Retina (tissue), 1 donor: ENCODE results near the gene CBARP.
A peak's percentile ranks its signal among the peaks of the same experiment; 100 is the strongest.

Experiments used
- DNase-seq: peaks from one replicate; pipeline ENCODE4 v3.0.0-alpha.2; 2016

CBARP gene

DNA sequence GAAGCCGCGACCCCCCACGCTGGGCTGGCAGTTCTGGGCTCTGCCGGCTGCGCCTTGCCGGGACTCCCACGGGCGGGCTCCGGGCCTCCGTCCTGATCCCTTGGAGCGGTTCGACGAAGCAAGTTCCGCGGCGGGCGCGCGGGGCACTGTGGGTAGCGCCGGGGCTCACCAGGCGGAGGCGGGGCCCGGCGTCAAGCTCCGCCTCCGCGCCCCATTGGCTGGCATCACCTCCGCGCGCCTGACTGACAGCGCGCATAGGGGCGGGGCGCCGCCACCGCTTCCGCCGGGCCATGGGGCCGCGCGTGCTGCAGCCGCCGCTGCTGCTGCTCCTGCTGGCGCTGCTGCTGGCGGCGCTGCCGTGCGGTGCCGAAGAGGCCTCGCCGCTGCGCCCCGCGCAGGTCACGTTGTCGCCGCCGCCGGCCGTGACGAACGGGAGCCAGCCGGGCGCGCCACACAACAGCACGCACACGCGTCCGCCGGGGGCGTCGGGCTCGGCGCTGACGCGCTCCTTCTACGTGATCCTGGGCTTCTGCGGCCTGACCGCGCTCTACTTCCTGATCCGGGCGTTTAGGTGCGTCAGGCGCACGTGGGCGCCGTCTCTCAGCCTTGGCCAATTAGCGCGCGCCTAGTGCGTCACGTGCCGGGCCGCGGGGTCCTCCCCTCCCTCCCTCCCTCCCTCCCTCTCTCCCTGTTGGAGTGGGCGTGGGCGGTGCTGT lies 37.6 kb upstream of the CBARP start, which contains the start of gene FAM174C:
Gene FAM174C (plus strand): TSS at position 271 of the 716 bp plus-strand sequence. CDS start 20 bp downstream, at position 291.
- DNase-seq = peak; percentile 95

DNA sequence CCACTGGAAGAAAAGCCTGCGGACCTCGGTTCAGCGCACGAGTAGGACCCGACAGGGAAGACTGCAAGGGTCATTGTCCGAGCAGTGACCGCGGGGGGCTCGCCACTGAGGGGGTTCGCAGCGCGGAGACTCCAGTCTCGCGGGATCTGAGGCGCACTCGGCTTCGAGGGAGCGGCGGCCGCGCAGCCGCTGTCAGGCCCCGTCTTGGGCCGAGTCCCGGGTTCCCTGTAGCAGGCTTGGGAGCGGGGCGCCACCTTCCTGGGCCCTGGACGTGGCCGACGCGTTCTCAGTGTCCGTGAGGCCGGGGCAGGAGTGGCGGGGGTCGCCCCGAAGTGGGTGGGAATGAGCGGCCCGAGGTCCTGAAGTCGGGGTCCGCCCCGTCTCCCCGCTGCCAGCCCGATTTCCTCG lies 37.1 kb upstream of the CBARP start:
- DNase-seq = no peak

DNA sequence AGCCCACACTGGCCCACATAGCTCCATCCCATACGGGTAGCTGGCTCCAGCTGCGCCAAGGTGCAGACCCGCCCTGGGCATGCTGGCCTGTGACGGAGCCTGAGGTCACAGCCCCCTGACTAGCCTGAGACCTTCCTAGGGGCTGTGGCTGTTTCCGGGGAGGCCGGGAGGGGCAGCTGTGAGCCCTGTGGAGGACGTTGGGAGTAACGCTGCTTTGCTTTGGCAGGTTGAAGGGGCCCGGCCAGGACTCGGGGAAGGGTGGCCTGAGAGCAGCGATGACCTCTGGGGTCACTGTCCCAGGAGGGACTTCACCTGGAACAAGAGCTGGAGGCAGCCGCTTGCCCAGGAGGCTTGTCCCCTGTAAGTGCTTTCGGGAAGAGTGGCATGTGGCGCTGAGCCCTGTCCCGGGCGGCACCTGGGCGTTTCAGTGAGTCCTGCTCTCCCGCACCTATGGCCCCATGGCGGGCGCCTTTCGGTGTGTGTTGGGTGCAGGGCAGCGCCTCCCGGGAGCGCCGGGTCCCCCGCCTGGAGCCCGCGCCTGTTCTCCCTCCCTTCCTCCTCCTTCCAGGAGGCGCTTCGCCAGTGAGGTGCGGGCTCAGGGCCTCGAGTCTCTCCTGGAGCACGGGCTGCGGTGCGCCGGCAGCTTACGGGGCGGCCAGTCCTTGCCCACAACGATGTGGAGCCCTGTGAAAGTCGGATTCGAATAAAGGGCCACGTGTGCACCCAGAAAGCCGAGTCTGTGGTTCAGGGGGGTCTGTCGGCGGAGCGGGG lies 36.5 kb upstream of the CBARP start:
- DNase-seq = no peak

DNA sequence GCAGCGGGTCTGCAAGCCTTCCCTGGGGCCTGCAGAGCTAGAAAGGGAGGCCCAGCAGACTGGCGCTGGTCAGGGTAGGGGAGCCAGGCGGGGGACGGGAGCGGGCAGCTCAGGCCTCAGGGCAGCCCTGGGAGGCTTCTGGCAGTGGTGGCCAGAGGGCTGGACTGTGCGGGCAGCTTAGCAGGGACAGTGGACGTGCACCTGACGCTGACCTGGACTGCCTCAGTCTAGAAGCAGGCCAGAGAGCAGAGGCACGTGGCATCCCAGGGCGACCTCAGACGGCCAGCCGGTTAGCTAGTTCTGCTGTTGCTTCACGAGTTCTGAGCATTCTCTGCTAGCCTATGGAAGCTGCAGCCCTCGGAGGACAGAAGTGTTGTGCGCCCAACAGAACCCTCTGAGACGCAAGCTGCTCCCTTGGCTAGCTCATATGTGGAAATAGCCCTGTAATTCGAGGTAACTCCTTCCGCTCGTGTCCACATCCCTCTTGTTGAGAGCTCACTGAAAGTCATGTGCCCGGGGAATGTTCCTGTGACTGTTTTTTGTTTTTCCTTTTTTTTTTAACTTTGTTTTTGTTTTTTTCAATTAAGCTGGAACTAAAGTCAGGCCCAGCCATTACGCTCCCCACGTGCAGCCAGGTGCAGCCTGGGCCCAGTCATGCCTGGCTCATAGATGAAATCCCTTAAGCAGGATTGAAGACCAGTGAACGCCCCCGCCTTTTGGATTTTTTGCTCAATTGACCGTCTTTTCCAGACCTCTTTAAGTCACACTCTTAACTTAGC lies 35.6 kb upstream of the CBARP start:
- DNase-seq = no peak

DNA sequence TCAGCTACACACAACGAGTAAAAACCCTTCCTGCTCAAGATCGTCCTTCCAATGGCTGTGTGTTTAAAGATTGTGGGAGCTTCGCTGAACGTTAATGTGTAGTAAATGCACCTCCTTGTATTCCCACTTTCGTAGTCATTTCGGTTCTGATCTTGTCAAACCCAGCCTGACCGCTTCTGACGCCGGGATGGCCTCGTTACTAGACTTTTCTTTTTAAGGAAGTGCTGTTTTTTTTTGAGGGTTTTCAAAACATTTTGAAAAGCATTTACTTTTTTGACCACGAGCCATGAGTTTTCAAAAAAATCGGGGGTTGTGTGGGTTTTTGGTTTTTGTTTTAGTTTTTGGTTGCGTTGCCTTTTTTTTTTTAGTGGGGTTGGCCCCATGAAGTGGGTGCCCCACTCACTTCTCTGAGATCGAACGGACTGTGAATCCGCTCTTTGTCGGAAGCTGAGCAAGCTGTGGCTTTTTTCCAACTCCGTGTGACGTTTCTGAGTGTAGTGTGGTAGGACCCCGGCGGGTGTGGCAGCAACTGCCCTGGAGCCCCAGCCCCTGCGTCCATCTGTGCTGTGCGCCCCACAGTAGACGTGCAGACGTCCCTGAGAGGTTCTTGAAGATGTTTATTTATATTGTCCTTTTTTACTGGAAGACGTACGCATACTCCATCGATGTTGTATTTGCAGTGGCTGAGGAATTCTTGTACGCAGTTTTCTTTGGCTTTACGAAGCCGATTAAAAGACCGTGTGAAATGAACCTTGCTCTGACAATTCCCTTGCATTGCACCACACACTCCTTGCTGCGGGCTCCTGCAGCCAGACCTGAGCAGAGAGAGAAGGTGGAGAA lies 34.8 kb upstream of the CBARP start:
- no peak for DNase-seq

DNA sequence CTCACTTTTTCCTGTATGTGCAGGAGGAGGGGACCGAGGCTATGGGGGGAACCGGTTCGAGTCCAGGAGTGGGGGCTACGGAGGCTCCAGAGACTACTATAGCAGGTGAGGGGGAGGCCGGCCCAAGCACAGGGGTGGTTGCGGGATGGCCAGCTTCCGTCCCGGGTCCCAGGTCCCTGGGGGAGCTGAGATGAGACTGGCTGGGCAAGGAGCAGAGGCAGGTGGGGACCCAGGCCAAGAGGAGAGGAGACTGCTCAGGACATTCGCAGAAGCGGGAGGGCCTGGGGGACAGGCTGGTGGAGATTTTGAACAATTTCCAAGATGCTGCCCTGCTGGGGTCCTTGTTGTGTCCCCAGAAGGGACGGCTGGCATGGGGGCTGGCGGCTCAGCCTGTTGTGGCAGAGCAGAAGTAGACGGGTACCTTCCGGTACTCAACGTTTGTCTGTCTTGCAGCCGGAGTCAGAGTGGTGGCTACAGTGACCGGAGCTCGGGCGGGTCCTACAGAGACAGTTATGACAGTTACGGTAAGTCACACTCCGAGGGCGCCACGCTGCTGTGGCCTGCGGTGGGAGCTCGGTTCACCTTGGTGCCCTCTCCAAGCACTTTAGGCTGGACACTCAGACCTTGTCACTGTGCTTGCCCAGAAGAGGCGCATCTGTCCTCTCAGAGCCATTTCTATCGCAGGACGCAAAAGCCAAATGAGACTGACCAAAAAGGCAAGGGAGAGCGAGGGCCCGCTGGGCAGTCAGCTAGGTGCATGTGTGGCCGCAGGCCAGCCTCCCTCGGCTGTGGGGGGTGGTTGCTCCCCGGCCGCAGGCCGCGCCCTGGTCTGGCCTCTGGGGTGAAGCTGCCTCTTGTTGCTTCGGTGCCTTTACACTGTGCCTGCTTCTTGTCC lies 34.0 kb upstream of the CBARP start:
- DNase-seq = no peak

DNA sequence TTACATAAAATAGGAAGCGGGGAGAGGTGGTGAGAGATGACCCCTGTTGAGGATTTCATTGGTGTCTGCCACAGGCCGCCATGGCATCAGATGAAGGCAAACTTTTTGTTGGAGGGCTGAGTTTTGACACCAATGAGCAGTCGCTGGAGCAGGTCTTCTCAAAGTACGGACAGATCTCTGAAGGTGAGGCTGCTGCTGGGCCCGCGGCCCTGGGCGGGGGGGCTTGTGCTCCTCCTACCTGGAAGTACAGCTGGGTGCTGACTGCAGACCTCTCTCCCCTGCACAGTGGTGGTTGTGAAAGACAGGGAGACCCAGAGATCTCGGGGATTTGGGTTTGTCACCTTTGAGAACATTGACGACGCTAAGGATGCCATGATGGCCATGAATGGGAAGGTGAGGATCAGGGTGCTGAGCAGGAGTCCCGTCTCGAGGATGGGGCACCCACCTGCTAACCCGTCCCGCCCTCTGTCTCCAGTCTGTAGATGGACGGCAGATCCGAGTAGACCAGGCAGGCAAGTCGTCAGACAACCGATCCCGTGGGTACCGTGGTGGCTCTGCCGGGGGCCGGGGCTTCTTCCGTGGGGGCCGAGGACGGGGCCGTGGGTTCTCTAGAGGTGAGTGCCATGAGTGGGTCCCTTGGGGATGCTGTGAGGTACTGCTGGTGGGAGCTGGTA lies 33.2 kb upstream of the CBARP start:
- DNase-seq = no peak

GRCh38 chr19:1270213-1270853 lies 32.5 kb upstream of the CBARP start:
- DNase-seq = no peak

DNA sequence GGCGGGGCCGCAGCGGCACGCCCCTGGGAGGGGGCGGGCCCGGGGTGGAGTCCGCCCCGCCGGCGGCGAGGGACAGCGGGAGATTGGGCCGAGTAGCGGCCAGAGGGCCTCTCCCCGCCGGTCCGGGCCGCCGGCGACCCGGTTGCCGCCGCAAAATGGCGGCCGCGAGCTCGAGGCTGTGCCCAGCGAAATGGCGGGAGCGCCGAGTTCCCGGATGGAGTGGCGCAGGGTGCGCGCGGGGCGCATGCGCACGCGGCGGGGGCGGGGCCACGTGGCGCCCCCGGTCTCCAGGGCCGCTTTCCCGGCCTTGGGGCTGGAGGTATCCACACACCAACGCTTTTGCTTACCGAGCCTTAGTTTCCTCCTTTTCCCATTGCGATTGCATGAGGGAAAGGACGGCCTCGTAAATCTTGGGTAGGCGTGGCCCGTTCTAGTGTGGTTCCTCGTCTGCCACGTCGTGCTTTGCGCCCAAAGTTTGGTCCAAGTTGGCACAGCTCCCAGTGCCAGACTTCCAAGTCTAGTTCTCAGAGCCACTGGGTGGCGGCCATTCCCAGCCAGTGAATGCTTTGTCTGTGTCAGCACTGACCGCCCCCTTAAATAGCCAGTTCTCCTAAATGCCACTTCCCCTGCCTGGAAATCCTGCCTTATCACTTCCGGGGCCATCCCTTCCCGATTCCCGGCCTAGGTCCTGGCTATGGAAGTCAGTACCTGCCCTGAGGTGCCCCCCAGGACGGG lies 31.8 kb upstream of the CBARP start:
- DNase-seq = peak; percentile 93

DNA sequence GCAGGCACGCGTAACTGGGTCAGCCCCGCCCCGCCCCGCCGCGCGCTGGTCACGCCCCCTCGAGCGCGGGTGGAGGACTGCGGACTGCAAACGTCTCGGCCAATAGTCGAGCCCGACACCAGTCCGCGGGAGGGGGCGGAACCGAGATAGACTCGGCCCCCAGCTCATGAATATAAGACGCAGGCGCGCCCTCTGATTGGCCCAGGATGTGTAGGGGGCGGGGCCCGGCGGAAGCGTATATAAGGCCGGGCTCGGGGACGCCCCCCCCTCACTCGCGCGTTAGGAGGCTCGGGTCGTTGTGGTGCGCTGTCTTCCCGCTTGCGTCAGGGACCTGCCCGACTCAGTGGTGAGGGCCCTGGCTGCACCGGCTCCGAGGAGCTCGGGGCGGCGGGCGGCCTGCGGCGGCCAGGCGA lies 31.3 kb upstream of the CBARP start, which contains the start of gene CIRBP:
Gene CIRBP (plus strand): TSS at position 268 of the 413 bp plus-strand sequence. CDS start 1,602 bp downstream, outside the sequence.
- peak; percentile 97 for DNase-seq

- no peak for DNase-seq
Measured at GRCh38 chr19:1268226-1269064, 30.6 kb upstream of the CBARP start.

GRCh38 chr19:1267477-1268225 lies 29.8 kb upstream of the CBARP start:
- DNase-seq = peak; percentile 66

- DNase-seq = peak; percentile 93
Measured at GRCh38 chr19:1266916-1267476, 29.2 kb upstream of the CBARP start.

DNA sequence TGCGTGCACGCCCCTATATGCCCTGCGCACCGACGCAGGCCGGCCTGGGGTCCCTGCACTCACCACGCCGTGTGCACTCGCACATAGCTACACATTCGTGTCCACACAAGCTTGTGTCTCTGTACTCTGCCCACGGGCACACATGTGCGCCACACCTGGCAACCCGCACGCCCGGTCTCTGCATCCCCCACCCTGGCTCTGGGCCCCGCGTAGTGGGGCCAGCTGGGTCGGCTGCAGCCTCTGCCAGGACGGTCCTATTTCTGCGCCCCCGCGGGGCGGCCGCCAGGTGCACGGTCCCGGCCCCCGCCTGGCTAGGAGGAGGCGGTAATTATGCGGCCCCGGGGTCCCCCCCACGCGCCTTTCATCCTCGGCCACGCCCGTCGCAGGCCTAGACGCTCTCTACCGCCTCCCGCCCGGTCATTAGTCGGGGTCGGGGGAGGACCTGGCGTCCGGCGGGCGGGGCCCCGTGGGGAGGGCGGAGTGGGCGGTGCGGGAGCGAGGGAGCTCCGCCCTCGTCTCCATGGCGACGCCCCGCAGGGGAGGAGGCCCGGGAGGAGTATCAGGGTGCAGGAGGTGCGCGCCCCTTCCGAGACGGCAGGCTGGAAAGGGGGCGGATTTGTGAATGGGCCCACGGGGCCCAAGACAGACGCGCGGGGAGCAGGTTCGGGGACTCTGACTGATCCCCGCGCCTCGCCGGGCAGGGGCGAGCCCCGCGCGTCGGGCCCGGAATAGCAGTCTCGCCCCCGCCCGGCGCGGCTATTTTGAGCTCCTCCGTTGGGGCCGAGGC lies 28.5 kb upstream of the CBARP start:
- DNase-seq = peak; percentile 86

DNA sequence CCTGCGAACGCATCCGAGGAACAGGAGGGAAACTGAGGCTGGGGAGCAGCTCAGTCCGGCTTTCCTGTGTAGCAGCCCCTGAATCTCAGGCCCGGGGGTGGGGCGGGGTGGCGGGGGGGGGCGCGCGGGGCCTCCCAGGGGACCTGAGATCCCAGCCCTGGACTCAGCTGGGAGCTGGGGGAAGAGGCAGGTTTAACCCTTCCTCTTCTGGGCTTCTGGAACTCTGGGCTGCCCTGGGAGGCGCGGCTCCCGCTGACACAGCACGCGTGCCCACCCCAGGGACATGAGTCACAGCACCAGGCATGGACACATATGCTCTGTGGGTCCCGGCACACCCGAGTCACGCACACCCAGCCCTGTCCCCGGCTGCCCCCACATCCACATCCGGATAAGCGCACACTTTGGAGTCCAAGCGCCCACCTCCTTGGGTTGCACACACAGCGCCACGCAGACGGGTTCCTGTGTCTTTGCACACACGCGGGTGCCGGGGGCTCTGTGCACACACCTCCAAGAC lies 27.9 kb upstream of the CBARP start:
- no peak for DNase-seq
